Hepatic stellate cell (primary cell): ENCODE results near the gene PRCC.

Source experiments
- DNase-seq: peaks from one replicate; pipeline ENCODE4 v3.0.0; 2011; ENCODE audit warnings: low spot score

PRCC gene

GRCh38 chr1:156844102-156844501 lies 76.8 kb downstream of the PRCC start:
- DNase-seq: no peak

- DNase-seq: no peak
Measured at GRCh38 chr1:156844638-156845037, 77.3 kb downstream of the PRCC start.

GRCh38 chr1:156845055-156845952 lies 78.0 kb downstream of the PRCC start:
- no peak for DNase-seq

- DNase-seq: no peak
Measured at GRCh38 chr1:156845953-156846545, 78.7 kb downstream of the PRCC start.

- DNase-seq: no peak
Measured at GRCh38 chr1:156846643-156847042, 79.3 kb downstream of the PRCC start.

GRCh38 chr1:156847591-156848460 lies 80.5 kb downstream of the PRCC start:
- no peak for DNase-seq

GRCh38 chr1:156848461-156849150 lies 81.3 kb downstream of the PRCC start:
- no peak for DNase-seq

GRCh38 chr1:156849151-156849496 lies 81.8 kb downstream of the PRCC start:
- no peak for DNase-seq
